Measurements from ENCODE around the gene RELN.

The RELN gene

DNA sequence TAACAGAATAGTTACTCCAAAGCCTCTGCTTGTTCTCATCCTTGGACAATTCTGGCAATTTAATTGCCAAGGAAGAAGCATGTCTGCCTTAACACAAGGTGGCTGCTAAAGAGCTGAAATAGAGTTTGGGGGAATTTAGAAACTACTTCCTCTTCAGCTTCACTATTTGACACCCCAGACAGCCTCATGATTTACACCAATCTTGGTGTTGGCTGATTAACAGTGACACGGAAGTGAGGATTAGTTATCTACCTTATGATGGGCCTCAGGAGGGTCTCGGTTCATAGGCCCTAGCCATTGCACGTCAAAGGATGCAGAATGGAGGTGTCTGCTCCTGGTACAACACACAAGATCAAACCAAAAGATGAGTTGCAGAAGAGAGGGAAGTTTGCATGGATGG, 102.4 kb downstream of the RELN start:
- no peak overlapping the region for H2BK120ac ChIP-seq (ENCODE audit: insufficient read depth, low read length, poor library complexity)
- H2AFZ ChIP-seq (ENCODE audit: insufficient read depth, low read length, poor library complexity) = no peak overlapping the region
- H4K12ac ChIP-seq (ENCODE audit: low read depth, low read length) = no peak overlapping the region
- H3K36me3 ChIP-seq (ENCODE audit: control insufficient read depth in 1 of 2, insufficient read depth in 2 of 2, low read length in 2 of 2) = no peaks in the 10 kb centered on the region
- no peak overlapping the region for H3K9ac ChIP-seq (ENCODE audit: low read length)
- no peaks in the 10 kb centered on the region for H3K79me2 ChIP-seq (ENCODE audit: control insufficient read depth, insufficient read depth, low read length, poor library complexity)
- H3K14ac ChIP-seq (ENCODE audit: low read length) = no peak overlapping the region
- no peak overlapping the region for H2BK12ac ChIP-seq (ENCODE audit: low read length)
- no peak overlapping the region for H3K4me3 ChIP-seq (ENCODE audit: low read depth, low read length)
- DNase-seq = no peak
- no peak overlapping the region for H3K27ac ChIP-seq (ENCODE audit: low read depth, low read length)
- H4K91ac ChIP-seq (ENCODE audit: low read depth, low read length) = no peak overlapping the region
- no peak overlapping the region for H2AK5ac ChIP-seq (ENCODE audit: low read length)
- H3K4ac ChIP-seq (ENCODE audit: low read depth, low read length) = no peak overlapping the region
- H3K4me1 ChIP-seq (ENCODE audit: control insufficient read depth in 1 of 2, insufficient read depth in 2 of 2, low read length in 2 of 2) = peaks cover 0 to 2% of the 10 kb centered on the region in 2 experiments
- no peak overlapping the region for H2BK5ac ChIP-seq (ENCODE audit: low read depth, low read length, poor library complexity)
- H3K4me2 ChIP-seq (ENCODE audit: low read length) = no peak overlapping the region
- WGBS (ENCODE audit: extremely low coverage, insufficient coverage, insufficient read length) = no CpG with 5 or more reads among the region's 3 CpGs
- no peak overlapping the region for H4K8ac ChIP-seq (ENCODE audit: low read depth, low read length)
- no peaks in the 10 kb centered on the region for H3K79me1 ChIP-seq (ENCODE audit: low read length)
- H3K18ac ChIP-seq (ENCODE audit: low read length) = no peak overlapping the region
- H3K27me3 ChIP-seq (ENCODE audit: insufficient read depth, low read length) = no peaks in the 10 kb centered on the region
- no peak overlapping the region for H3K23ac ChIP-seq (ENCODE audit: low read length)
- peaks cover 2% of the 10 kb centered on the region for H3K9me3 ChIP-seq (ENCODE audit: insufficient read depth, low read depth, low read length)

GRCh38 chr7:103879928-103880600, 109.4 kb downstream of the RELN start:
- no peak overlapping the region for H3K4me2 ChIP-seq (ENCODE audit: low read length)
- H3K79me1 ChIP-seq (ENCODE audit: low read length) = no peaks in the 10 kb centered on the region
- no peak overlapping the region for H3K14ac ChIP-seq (ENCODE audit: low read length)
- no peak overlapping the region for H2AK5ac ChIP-seq (ENCODE audit: low read length)
- no peak overlapping the region for H3K9ac ChIP-seq (ENCODE audit: low read length)
- H2BK12ac ChIP-seq (ENCODE audit: low read length) = no peak overlapping the region
- no peak overlapping the region for H3K27ac ChIP-seq (ENCODE audit: low read depth, low read length)
- H3K36me3 ChIP-seq (ENCODE audit: control insufficient read depth in 1 of 2, insufficient read depth in 2 of 2, low read length in 2 of 2) = no peaks in the 10 kb centered on the region
- DNase-seq = no peak
- H4K8ac ChIP-seq (ENCODE audit: low read depth, low read length) = no peak overlapping the region
- no peak overlapping the region for H4K12ac ChIP-seq (ENCODE audit: low read depth, low read length)
- H3K4me1 ChIP-seq (ENCODE audit: control insufficient read depth in 1 of 2, insufficient read depth in 2 of 2, low read length in 2 of 2) = no peaks in the 10 kb centered on the region
- H3K4ac ChIP-seq (ENCODE audit: low read depth, low read length) = no peak overlapping the region
- no peak overlapping the region for H2AFZ ChIP-seq (ENCODE audit: insufficient read depth, low read length, poor library complexity)
- H3K18ac ChIP-seq (ENCODE audit: low read length) = no peak overlapping the region
- no peak overlapping the region for H2BK120ac ChIP-seq (ENCODE audit: insufficient read depth, low read length, poor library complexity)
- H3K9me3 ChIP-seq (ENCODE audit: insufficient read depth, low read depth, low read length) = no peaks in the 10 kb centered on the region
- no peak overlapping the region for H2BK5ac ChIP-seq (ENCODE audit: low read depth, low read length, poor library complexity)
- no peak overlapping the region for H3K23ac ChIP-seq (ENCODE audit: low read length)
- no peak overlapping the region for H4K91ac ChIP-seq (ENCODE audit: low read depth, low read length)
- WGBS (ENCODE audit: extremely low coverage, insufficient coverage, insufficient read length) = no CpG with 5 or more reads among the region's 3 CpGs
- no peak overlapping the region for H3K4me3 ChIP-seq (ENCODE audit: low read depth, low read length)
- H3K27me3 ChIP-seq (ENCODE audit: insufficient read depth, low read length) = no peaks in the 10 kb centered on the region
- H3K79me2 ChIP-seq (ENCODE audit: control insufficient read depth, insufficient read depth, low read length, poor library complexity) = no peaks in the 10 kb centered on the region

DNA sequence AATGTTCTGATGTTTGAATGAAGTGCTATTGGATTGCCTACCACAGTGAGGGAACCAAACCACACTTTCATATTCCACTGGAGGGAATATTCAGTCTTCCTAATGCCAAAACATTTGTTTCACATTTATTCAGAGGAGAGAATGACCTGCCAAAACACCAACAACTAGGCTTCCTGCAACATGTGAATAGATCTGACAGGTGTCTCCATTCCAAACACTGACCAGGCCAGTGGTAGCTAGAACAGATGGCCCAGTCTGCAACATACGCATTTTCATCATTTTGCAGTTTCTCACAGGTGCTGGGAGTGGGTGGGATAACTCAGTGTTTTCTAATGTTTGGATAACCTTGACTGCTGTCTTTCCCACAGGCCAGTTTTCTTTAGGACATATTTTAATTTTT, 110.0 kb downstream of the RELN start:
- no peak overlapping the region for H3K18ac ChIP-seq (ENCODE audit: low read length)
- H3K4me2 ChIP-seq (ENCODE audit: low read length) = no peak overlapping the region
- no peaks in the 10 kb centered on the region for H3K4me1 ChIP-seq (ENCODE audit: control insufficient read depth in 1 of 2, insufficient read depth in 2 of 2, low read length in 2 of 2)
- H3K4me3 ChIP-seq (ENCODE audit: low read depth, low read length) = no peak overlapping the region
- no peak overlapping the region for H4K12ac ChIP-seq (ENCODE audit: low read depth, low read length)
- no peaks in the 10 kb centered on the region for H3K79me1 ChIP-seq (ENCODE audit: low read length)
- no peak overlapping the region for H3K9ac ChIP-seq (ENCODE audit: low read length)
- no peaks in the 10 kb centered on the region for H3K79me2 ChIP-seq (ENCODE audit: control insufficient read depth, insufficient read depth, low read length, poor library complexity)
- H3K14ac ChIP-seq (ENCODE audit: low read length) = no peak overlapping the region
- H3K23ac ChIP-seq (ENCODE audit: low read length) = no peak overlapping the region
- no CpG with 5 or more reads among the region's 1 CpG for WGBS (ENCODE audit: extremely low coverage, insufficient coverage, insufficient read length)
- H3K4ac ChIP-seq (ENCODE audit: low read depth, low read length) = no peak overlapping the region
- no peak overlapping the region for H2BK120ac ChIP-seq (ENCODE audit: insufficient read depth, low read length, poor library complexity)
- H2AFZ ChIP-seq (ENCODE audit: insufficient read depth, low read length, poor library complexity) = no peak overlapping the region
- H3K27me3 ChIP-seq (ENCODE audit: insufficient read depth, low read length) = no peaks in the 10 kb centered on the region
- H3K36me3 ChIP-seq (ENCODE audit: control insufficient read depth in 1 of 2, insufficient read depth in 2 of 2, low read length in 2 of 2) = no peaks in the 10 kb centered on the region
- H4K8ac ChIP-seq (ENCODE audit: low read depth, low read length) = no peak overlapping the region
- H3K9me3 ChIP-seq (ENCODE audit: insufficient read depth, low read depth, low read length) = no peaks in the 10 kb centered on the region
- H2BK12ac ChIP-seq (ENCODE audit: low read length) = no peak overlapping the region
- H2BK5ac ChIP-seq (ENCODE audit: low read depth, low read length, poor library complexity) = no peak overlapping the region
- DNase-seq = no peak
- H2AK5ac ChIP-seq (ENCODE audit: low read length) = no peak overlapping the region
- H4K91ac ChIP-seq (ENCODE audit: low read depth, low read length) = no peak overlapping the region
- H3K27ac ChIP-seq (ENCODE audit: low read depth, low read length) = no peak overlapping the region

DNA sequence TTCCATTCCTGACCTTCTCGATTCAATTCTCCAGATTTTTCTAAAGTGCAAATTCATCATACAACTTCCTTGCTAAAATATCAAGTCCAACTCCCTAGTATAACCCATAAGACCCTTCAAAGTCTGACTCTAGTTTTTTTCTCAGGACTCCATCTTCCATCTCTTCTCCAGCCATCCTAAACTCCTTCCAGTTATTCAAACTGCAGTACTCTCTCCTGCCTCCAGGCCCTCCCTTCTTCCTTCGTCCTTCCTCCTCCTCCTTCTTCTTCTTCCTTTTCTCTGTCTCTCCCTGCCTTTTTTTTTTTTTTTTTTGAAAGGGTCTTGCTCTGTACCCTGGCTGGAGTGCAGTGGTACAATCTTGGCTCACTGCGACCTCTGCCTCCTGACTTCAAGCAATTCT, 111.9 kb downstream of the RELN start:
- no peak overlapping the region for H3K4me2 ChIP-seq (ENCODE audit: low read length)
- no peak overlapping the region for H3K23ac ChIP-seq (ENCODE audit: low read length)
- no peak overlapping the region for H2BK12ac ChIP-seq (ENCODE audit: low read length)
- no peak overlapping the region for H3K4me3 ChIP-seq (ENCODE audit: low read depth, low read length)
- no peaks in the 10 kb centered on the region for H3K9me3 ChIP-seq (ENCODE audit: insufficient read depth, low read depth, low read length)
- no peaks in the 10 kb centered on the region for H3K79me2 ChIP-seq (ENCODE audit: control insufficient read depth, insufficient read depth, low read length, poor library complexity)
- H2BK120ac ChIP-seq (ENCODE audit: insufficient read depth, low read length, poor library complexity) = no peak overlapping the region
- H2AK5ac ChIP-seq (ENCODE audit: low read length) = no peak overlapping the region
- no peak overlapping the region for H3K18ac ChIP-seq (ENCODE audit: low read length)
- H2BK5ac ChIP-seq (ENCODE audit: low read depth, low read length, poor library complexity) = no peak overlapping the region
- no CpG with 5 or more reads among the region's 3 CpGs for WGBS (ENCODE audit: extremely low coverage, insufficient coverage, insufficient read length)
- H3K4ac ChIP-seq (ENCODE audit: low read depth, low read length) = no peak overlapping the region
- no peaks in the 10 kb centered on the region for H3K36me3 ChIP-seq (ENCODE audit: control insufficient read depth in 1 of 2, insufficient read depth in 2 of 2, low read length in 2 of 2)
- no peak overlapping the region for H3K27ac ChIP-seq (ENCODE audit: low read depth, low read length)
- H3K14ac ChIP-seq (ENCODE audit: low read length) = no peak overlapping the region
- H3K27me3 ChIP-seq (ENCODE audit: insufficient read depth, low read length) = no peaks in the 10 kb centered on the region
- no peak for DNase-seq
- H4K91ac ChIP-seq (ENCODE audit: low read depth, low read length) = no peak overlapping the region
- no peak overlapping the region for H4K8ac ChIP-seq (ENCODE audit: low read depth, low read length)
- H3K4me1 ChIP-seq (ENCODE audit: control insufficient read depth in 1 of 2, insufficient read depth in 2 of 2, low read length in 2 of 2) = no peaks in the 10 kb centered on the region
- H4K12ac ChIP-seq (ENCODE audit: low read depth, low read length) = no peak overlapping the region
- H3K79me1 ChIP-seq (ENCODE audit: low read length) = no peaks in the 10 kb centered on the region
- H2AFZ ChIP-seq (ENCODE audit: insufficient read depth, low read length, poor library complexity) = no peak overlapping the region
- H3K9ac ChIP-seq (ENCODE audit: low read length) = no peak overlapping the region
